ENCODE results near the gene SLC18B1. TPM values are rescaled to one million over a fixed set of nuclear protein-coding genes. Genes with fewer than 3 reads are reported as not detected.

SLC18B1 gene
- total RNA-seq, 1 donor from 2014 or later = 12.8 TPM

- ATAC-seq = no peak
These were observed 57.2 kb downstream of the SLC18B1 start for GRCh38 chr6:132741281-132741680.

- peak; percentile 97 for ATAC-seq
These were observed 62.2 kb downstream of the SLC18B1 start for GRCh38 chr6:132736239-132736638.

DNA sequence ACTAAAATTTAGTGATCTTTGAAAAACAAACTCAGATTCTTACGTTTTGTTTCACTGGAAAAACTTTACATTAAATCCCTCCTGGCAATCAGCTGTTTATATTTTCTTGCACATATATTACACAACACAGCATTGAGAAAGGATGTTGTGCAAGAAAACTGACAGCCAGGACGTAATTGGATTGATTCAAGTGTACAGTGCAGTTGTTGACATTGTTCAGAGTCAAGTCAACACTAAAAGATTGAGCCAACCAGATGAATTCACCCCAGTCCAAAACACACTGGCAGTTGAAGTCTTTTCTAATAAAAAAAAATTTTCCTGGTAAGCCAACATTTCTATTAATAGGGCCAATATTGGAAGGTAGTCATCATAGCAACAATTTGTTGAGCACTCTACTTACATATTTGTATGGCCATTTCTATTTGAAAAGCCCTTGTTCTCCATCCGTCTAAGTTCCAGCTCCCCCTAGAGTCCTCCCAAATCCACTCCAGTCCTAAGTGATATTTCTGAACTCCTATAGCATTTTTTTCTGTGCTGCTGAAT is 63.7 kb downstream of the SLC18B1 start:
- ATAC-seq = peak; percentile 71

DNA sequence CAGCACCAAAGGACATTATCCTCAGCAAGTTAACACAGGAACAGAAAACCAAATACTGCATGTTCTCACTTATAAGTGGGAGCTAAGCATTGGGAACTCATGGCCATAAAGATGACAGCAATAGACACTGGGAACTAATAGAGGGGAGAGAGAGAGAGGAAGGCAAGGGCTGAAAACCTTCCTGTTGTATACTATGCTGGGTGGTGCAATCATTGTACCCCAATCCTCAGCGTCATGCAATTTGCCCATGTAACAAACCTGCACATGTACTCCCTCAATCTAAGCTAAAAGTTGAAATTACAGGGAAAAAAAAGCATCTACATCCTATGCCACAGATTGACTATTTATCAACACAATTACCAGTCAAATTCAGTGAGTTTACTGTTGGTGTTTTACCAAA is 64.6 kb downstream of the SLC18B1 start:
- no peak for ATAC-seq

DNA sequence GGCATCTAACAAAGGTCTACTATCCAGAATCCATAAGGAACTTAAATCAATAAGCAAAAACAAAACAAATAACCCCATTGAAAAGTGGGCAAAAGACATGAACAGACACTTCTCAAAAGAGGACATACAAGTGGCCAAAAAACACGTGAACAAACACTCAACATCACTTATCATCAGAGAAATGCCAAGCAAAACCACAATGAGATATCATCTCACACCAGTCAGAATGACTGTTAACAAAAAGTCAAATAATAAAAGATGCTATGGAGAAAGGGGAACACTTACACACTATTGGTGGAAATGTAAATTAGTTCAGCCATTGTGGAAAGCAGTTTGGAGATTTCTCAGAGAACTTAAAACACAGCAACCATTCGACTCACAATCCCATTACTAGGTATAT is 65.2 kb downstream of the SLC18B1 start:
- ATAC-seq = no peak

- no peak for ATAC-seq
These were observed 67.4 kb downstream of the SLC18B1 start for GRCh38 chr6:132731086-132731485.

- ATAC-seq = peak; percentile 76
These were observed 67.9 kb downstream of the SLC18B1 start for GRCh38 chr6:132730560-132730959.

DNA sequence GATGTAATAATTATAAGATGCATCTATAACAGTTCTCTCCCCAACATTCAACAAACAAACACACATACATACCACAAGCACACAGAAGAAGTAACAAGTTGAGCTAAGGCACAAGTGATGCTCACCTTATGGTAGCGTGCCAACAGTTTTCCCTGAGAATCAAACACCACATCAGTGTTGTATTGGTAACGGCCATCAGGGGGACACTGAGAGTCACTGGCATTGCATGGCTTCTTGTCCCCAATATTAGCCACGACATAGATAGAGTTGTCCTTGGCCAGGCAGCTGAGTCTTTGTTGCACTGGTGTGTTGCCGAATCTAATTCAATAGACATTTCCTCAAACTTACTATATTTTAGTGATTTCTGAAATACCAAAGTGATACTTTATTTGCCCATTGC is 69.8 kb downstream of the SLC18B1 start:
- ATAC-seq = no peak

DNA sequence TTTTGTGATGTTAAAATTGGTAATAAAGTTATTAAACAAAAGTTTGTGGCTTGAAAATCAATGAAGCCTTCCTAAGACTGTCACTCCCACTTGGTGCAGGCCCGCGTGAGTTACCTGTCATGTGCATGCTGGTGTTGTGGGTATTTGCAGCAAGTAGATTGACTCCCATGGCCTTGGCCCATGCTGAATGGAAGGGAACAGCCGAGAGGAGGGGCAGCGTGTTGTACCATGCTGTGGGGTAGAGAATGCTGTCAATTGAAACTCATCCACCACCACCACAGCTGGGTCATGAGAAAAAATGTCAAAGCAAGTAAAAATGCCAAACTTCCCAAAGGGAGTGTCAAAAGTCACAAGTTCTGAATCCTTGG is 71.8 kb downstream of the SLC18B1 start:
- no peak for ATAC-seq

GRCh38 chr6:132725947-132726607 is 72.4 kb downstream of the SLC18B1 start:
- ATAC-seq = no peak

DNA sequence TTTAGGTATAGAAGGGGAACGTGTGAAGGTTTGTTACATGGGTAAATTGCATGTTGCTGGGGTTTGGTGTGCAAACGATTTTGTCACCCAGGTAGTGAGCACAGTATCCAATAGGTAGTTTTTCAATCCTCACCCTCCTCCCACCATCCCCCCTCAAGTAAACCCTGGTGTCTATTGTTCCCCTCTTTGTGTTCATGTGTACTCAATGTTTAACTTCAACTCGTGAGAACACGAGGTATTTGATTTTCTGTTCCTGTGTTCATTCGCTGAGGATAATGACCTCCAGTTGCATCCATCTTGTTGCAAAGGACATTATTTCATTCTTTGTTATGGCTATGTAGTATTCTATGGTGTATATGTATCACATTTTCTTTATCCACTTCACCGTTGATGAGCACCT is 73.0 kb downstream of the SLC18B1 start:
- no peak for ATAC-seq

DNA sequence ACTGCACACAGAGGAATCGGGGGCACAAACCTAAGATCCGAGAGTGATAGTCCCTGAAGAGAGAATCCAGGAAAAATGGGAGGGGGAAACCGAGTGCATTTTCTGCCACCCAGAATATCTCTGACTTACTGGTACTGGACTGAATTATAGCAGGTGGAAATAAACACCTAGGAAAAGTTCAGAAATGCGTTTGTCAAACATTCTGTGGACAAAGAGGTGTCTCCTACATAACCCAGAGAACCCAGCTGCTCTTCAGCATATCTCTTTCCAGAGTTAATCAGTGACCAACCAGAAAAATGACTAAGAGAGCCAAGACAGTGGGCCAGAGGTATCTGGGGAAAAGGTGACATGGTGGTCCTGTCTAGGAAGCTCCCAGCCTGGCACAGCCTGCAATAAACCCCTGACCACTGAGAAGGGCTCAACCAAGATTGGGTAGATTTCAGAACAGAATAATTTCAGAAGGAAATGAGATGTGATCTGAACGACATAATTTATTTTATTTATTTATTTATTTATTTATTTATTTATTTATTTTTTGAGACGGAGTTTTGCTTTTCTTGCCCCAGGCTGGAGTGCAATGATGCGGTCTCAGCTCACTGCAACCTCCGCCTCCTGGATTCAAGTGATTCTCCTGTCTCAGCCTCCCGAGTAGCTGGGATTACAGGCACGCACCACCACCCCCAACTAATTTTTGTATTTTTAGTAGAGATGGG is 78.5 kb downstream of the SLC18B1 start:
- ATAC-seq = no peak

Other genes with a start within 250 kb of the SLC18B1 start
- not detected for gene TAAR8, start 246.0 kb downstream of the SLC18B1 start, total RNA-seq
- not detected for gene TAAR6, start 228.3 kb downstream of the SLC18B1 start, total RNA-seq
- not detected for gene TAAR5, start 208.9 kb downstream of the SLC18B1 start, total RNA-seq
- not detected for gene TAAR2, start 174.4 kb downstream of the SLC18B1 start, total RNA-seq
- not detected for gene TAAR1, start 139.5 kb downstream of the SLC18B1 start, total RNA-seq
- 0.12 TPM for gene VNN1, start 84.6 kb downstream of the SLC18B1 start, total RNA-seq
- gene VNN2, start 40.7 kb downstream of the SLC18B1 start, total RNA-seq = 0.28 TPM
- 1,299 TPM for gene RPS12, start 15.9 kb upstream of the SLC18B1 start, total RNA-seq

Measured in esophagus mucosa (tissue), 1 donor.